Sigmoid colon (tissue), 7 donors: ENCODE data around the gene TNKS2. TPM values are rescaled to one million over a fixed set of nuclear protein-coding genes. Genes with fewer than 3 reads are reported as not detected.

Experiments used
- DNase-seq: peaks from one replicate; pipeline ENCODE4 v3.0.0-alpha.2; 2019
- H3K27ac ChIP-seq, 4 donors: fragments of 200-600 bp; sonication (generic); one replicate each; pipeline ENCODE4 v1.5.1; 2016 to 2019; ENCODE audit warnings: mild to moderate bottlenecking in 1 of 4
- H3K27me3 ChIP-seq, 3 donors: fragments of 200-600 bp; sonication (generic); one replicate each; pipeline ENCODE4 v1.5.1; 2019; ENCODE audit warnings: mild to moderate bottlenecking in 1 of 3
- H3K36me3 ChIP-seq, 4 donors: fragments of 200-600 bp; sonication (generic); one replicate each; pipeline ENCODE4 v1.5.1; 2016 to 2019
- H3K4me1 ChIP-seq, 4 donors: fragments of 200-600 bp; sonication (generic); one replicate each; pipeline ENCODE4 v1.5.1; 2017 to 2019
- H3K4me3 ChIP-seq, 4 donors: fragments of 200-600 bp; sonication (generic); one replicate each; pipeline ENCODE4 v1.5.1; 2017 to 2019; ENCODE audit warnings: mild to moderate bottlenecking in 2 of 4, moderate library complexity in 1 of 4
- H3K9me3 ChIP-seq, 4 donors: fragments of 200-600 bp in 3 of 4; sonication (generic) in 3 of 4; one replicate each; pipeline versions ENCODE4 v1.5.1 to v1.6.1; 2013 to 2019
- CTCF ChIP-seq, 4 experiments: fragments of 450-650 bp in 3 of 4; fragments of 200-600 bp in 1 of 4; IDR thresholded peaks; one replicate each; pipeline ENCODE4 v1.5.1; 2016 to 2019; ENCODE audit warnings: antibody characterized with exemption in 4 of 4, mild to moderate bottlenecking in 3 of 4, moderate library complexity in 2 of 4
- EP300 ChIP-seq, 4 donors: sonication (generic); formaldehyde crosslinking; IDR thresholded peaks; one replicate each; pipeline ENCODE4 v1.6.1; 2017; ENCODE audit warnings: antibody characterized with exemption in 4 of 4
- POLR2A ChIP-seq, 2 donors: fragments of 450-650 bp; IDR thresholded peaks; one replicate each; pipeline ENCODE4 v1.6.1; 2016; ENCODE audit warnings: antibody characterized with exemption in 2 of 2, mild to moderate bottlenecking in 2 of 2, moderate library complexity in 2 of 2
- POLR2AphosphoS5 ChIP-seq, 4 donors: sonication (generic); formaldehyde crosslinking; IDR thresholded peaks; one replicate each; pipeline ENCODE4 v1.6.1; 2017; ENCODE audit warnings: antibody characterized with exemption in 4 of 4
- WGBS, 2 donors: extraction: QIAGEN DNeasy Blood & Tissue Kit; methylation state at CpG; one replicate each; pipeline ENCODE4 v1.1.7; 2013; 5-methylcytosine and 5-hydroxymethylcytosine counted together
- intact Hi-C: fragments of 100-400 bp; cut with DNase I; formaldehyde crosslinking; loops from one replicate; pipeline ENCODE4 v1.15.1; 2023
- polyA plus RNA-seq, 3 donors: library from polyadenylated mRNA; stranded (reverse); fragments of 200-250 nt; gene quantifications; one replicate each; pipeline ENCODE4 v1.2.3, GENCODE V29; 2013
- small RNA-seq, 3 donors: library from RNA; depleted of rRNA; stranded (forward); fragments of <200 nt; gene quantifications; one replicate each; pipeline ENCODE3, GENCODE V24; 2016
- total RNA-seq, 4 donors: library from RNA; depleted of rRNA; stranded (reverse); fragments of >200 nt; gene quantifications; one replicate each; pipeline ENCODE4 v1.1.0, GENCODE V29; 2016
- donor health status: healthy with polysubstance abuse.
- donor health status: Bipolar disorder and iron deficiency.
- donor health status: healthy.

Gene TNKS2
- total and polyA plus RNA-seq, 7 donors, result 9.0 to 46.7 (median 37.4) TPM

- intact Hi-C loops, result loop anchor here (5.0 to 10.0 kb wide), 3 partner anchors 54 to 504 kb away; partner anchors contain the start of gene PPP1R3C
- Histone ChIP-seq H3K9me3 (no peaks in the 10 kb centered on the region), H3K27ac (peak overlapping the region; percentile 65 to 74 (median 70)), H3K36me3 (no peaks in the 10 kb centered on the region), H3K27me3 (no peaks in the 10 kb centered on the region), H3K4me1 (peaks cover 0 to 9% (median 6%) of the 10 kb centered on the region in 4 donors), H3K4me3 (peak overlapping the region; percentile 60 to 85 (median 72))
- TF ChIP-seq POLR2AphosphoS5 (IDR thresholded peaks at IDR 0.05), result peak in 1 of 4 donors; percentile 22
- no peak for TF ChIP-seq EP300 (IDR thresholded peaks at IDR 0.05)
- TF ChIP-seq POLR2A (IDR thresholded peaks at IDR 0.05), result no peak
- TF ChIP-seq CTCF (IDR thresholded peaks at IDR 0.05), result peak in 1 of 4 experiments; percentile 9
- 0% methylated on average over 93 of the region's 93 CpGs for WGBS, 2 donors
- peak; percentile 82 for DNase-seq
These were observed 110.3 kb downstream of the TNKS2 start for GRCh38 chr10:91908337-91909116.

GRCh38 chr10:91909117-91909677, 111.0 kb downstream of the TNKS2 start, which contains the start of gene FGFBP3:
Gene FGFBP3, minus strand, starts transcription at chr10:91909486. Its CDS starts 517 bp downstream, at chr10:91908969.
- 1% methylated on average over 19 of the region's 19 CpGs for WGBS, 2 donors
- no peak for TF ChIP-seq CTCF (IDR thresholded peaks at IDR 0.05)
- no peak for DNase-seq
- Histone ChIP-seq H3K36me3 (no peaks in the 10 kb centered on the region), H3K9me3 (no peaks in the 10 kb centered on the region), H3K27ac (peak within 1 kb of the TSS; percentile 65 to 74 (median 70)), H3K4me1 (peaks cover 0 to 9% (median 6%) of the 10 kb centered on the region in 4 donors), H3K4me3 (peak within 1 kb of the TSS; percentile 60 to 85 (median 72)), H3K27me3 (no peaks in the 10 kb centered on the region)
- intact Hi-C loops, result loop anchor here (5.0 to 10.0 kb wide), 3 partner anchors 54 to 504 kb away; partner anchors contain the start of gene PPP1R3C

- DNase-seq, result no peak
- peaks cover 0 to 9% (median 6%) of the 10 kb centered on the region in 4 donors for H3K4me1 ChIP-seq
- no peaks in the 10 kb centered on the region for H3K36me3 ChIP-seq
- no peak overlapping the region for H3K4me3 ChIP-seq
- H3K9me3 ChIP-seq, result no peaks in the 10 kb centered on the region
- no peaks in the 10 kb centered on the region for H3K27me3 ChIP-seq
- no peak overlapping the region for H3K27ac ChIP-seq
- WGBS, 2 donors, result 72 to 92% methylated on average over 4 of the region's 4 CpGs
- TF ChIP-seq POLR2A (IDR thresholded peaks at IDR 0.05) (no peak), EP300 (IDR thresholded peaks at IDR 0.05) (no peak)
- intact Hi-C loops, result loop anchor here (10.0 kb wide), 1 partner anchor 156 kb away; no protein-coding TSS in a partner anchor
These were observed 112.2 kb downstream of the TNKS2 start for GRCh38 chr10:91910467-91910866.

Small RNAs within 50 kb of the gene (small RNA-seq; reads per million reads assigned to genes)
- gene AL359198.2 (0 reads per million in 3 donors), gene SRP9P1 (0 reads per million in 3 donors)

Other genes starting within 250 kb of the TNKS2 start
- gene PPP1R3C, start 165.4 kb upstream of the TNKS2 start, total RNA-seq, result 10 to 100 TPM; 23.7 to 40.0 (median 34.4) TPM
- 1 to 10 TPM; 1.9 to 4.2 (median 3.2) TPM for gene PPP1R3C, start 165.4 kb upstream of the TNKS2 start, polyA plus RNA-seq
- gene FGFBP3, start 111.1 kb downstream of the TNKS2 start, total RNA-seq, result under 1 TPM in 3 of 4 donors, not detected in 1; 0.16 to 0.71 (median 0.27) TPM
- 1 to 10 TPM in 1 of 3 donors, under 1 TPM in 2; 0.60 to 1.2 (median 0.69) TPM for gene FGFBP3, start 111.1 kb downstream of the TNKS2 start, polyA plus RNA-seq
- gene BTAF1, start 125.3 kb downstream of the TNKS2 start, total RNA-seq, result 10 to 100 TPM; 34.6 to 45.5 (median 35.3) TPM
- 10 to 100 TPM in 1 of 3 donors, 1 to 10 TPM in 2; 1.8 to 10.7 (median 2.5) TPM for gene BTAF1, start 125.3 kb downstream of the TNKS2 start, polyA plus RNA-seq